H1 (cell line): ENCODE results near the gene C15orf61.

ENCODE experiments used
- CBX5 ChIP-seq: fragments of 300-800, 300-1000 bp; sonication (generic); IDR thresholded peaks from 2 replicates; pipeline ENCODE4 v1.7.1; 2016; ENCODE audit warnings: antibody characterized with exemption, low read length, low read depth
- CBX8 ChIP-seq: fragments of 300-800, 300-1000 bp; sonication (generic); IDR thresholded peaks from 2 replicates; pipeline ENCODE4 v1.7.1; 2016; ENCODE audit warnings: low read depth, low read length, borderline replicate concordance
- CTCF ChIP-seq, 3 experiments: IDR thresholded peaks; 1 replicate in 2 of 3; 2 replicates in 1 of 3; pipeline versions ENCODE4 v1.5.1 to v1.6.1; 2011; ENCODE audit warnings: low read length in 3 of 3, mild to moderate bottlenecking in 3 of 3, inconsistent platforms in 2 of 3, low read depth in 1 of 3, moderate library complexity in 1 of 3; ENCODE audit not compliant: insufficient read depth in 1 of 3; ENCODE audit errors: control extremely low read depth in 1 of 3
- EP300 ChIP-seq, 2 experiments: IDR thresholded peaks; 1 replicate in 1 of 2; 2 replicates in 1 of 2; pipeline ENCODE4 v1.6.1; 2011 to 2012; ENCODE audit warnings: low read depth in 2 of 2, low read length in 2 of 2, mild to moderate bottlenecking in 2 of 2, borderline replicate concordance in 1 of 2, inconsistent platforms in 1 of 2, moderate library complexity in 1 of 2
- EZH2 ChIP-seq: fragments of 200-600 bp; sonication (generic); IDR thresholded peaks from 2 replicates; pipeline ENCODE4 v1.7.1; 2012; ENCODE audit warnings: low read depth, mild to moderate bottlenecking, moderate library complexity, low read length, inconsistent platforms; ENCODE audit not compliant: severe bottlenecking
- GABPA ChIP-seq: IDR thresholded peaks from 2 replicates; pipeline ENCODE4 v1.6.1; 2011; ENCODE audit warnings: mild to moderate bottlenecking, low read length, moderate library complexity, borderline replicate concordance; ENCODE audit not compliant: insufficient read depth
- KDM1A ChIP-seq: fragments of 200-600, 300-600 bp; sonication (generic); IDR thresholded peaks from 2 replicates; pipeline ENCODE4 v1.7.1; 2016; ENCODE audit warnings: mild to moderate bottlenecking, low read length, borderline replicate concordance
- NRF1 ChIP-seq: IDR thresholded peaks from 2 replicates; pipeline ENCODE4 v1.6.1; 2011; ENCODE audit warnings: mild to moderate bottlenecking, low read depth, low read length, improper control_type of control experiment
- POLR2A ChIP-seq, 2 experiments: IDR thresholded peaks; 1 replicate in 1 of 2; 2 replicates in 1 of 2; pipeline ENCODE4 v1.6.1; 2011; ENCODE audit warnings: low read depth in 2 of 2, low read length in 2 of 2, mild to moderate bottlenecking in 2 of 2; ENCODE audit errors: control extremely low read depth in 1 of 2
- RFX5 ChIP-seq: IDR thresholded peaks from 2 replicates; pipeline ENCODE4 v1.6.1; 2011; ENCODE audit warnings: low read depth, low read length, improper control_type of control experiment, borderline replicate concordance
- RNF2 ChIP-seq: fragments of 200-900, 300-1000 bp; sonication (generic); IDR thresholded peaks from 2 replicates; pipeline ENCODE4 v1.7.1; 2016; ENCODE audit warnings: borderline replicate concordance, low read depth, mild to moderate bottlenecking, antibody characterized with exemption, low read length; ENCODE audit not compliant: poor library complexity, severe bottlenecking; ENCODE audit errors: missing control alignments
- SIN3A ChIP-seq, 2 experiments: IDR thresholded peaks in 1 of 2; conservative IDR thresholded peaks in 1 of 2; 2 replicates each; pipeline ENCODE4 v1.6.1; 2011 to 2012; ENCODE audit warnings: low read length in 2 of 2, improper control_type of control experiment in 1 of 2, low read depth in 1 of 2, mild to moderate bottlenecking in 1 of 2
- SRF ChIP-seq: IDR thresholded peaks from 2 replicates; pipeline ENCODE4 v1.6.1; 2011; ENCODE audit warnings: mild to moderate bottlenecking, low read depth, low read length, moderate library complexity
- TCF12 ChIP-seq: IDR thresholded peaks from 2 replicates; pipeline ENCODE4 v1.6.1; 2011; ENCODE audit warnings: low read depth, mild to moderate bottlenecking, low read length

- TF ChIP-seq EZH2: no peak
- TF ChIP-seq SRF: no peak
- no peak for TF ChIP-seq EP300 (IDR thresholded peaks at IDR 0.05; ENCODE audit: borderline replicate concordance in 1 of 2, low read depth in 2 of 2, low read length in 2 of 2)
- no peak for TF ChIP-seq CBX8
- no peak for TF ChIP-seq NRF1
- no peak for TF ChIP-seq CTCF (IDR thresholded peaks at IDR 0.05; ENCODE audit: control extremely low read depth in 1 of 3, insufficient read depth in 1 of 3, low read depth in 1 of 3, low read length in 3 of 3)
- no peak for TF ChIP-seq GABPA
- no peak for TF ChIP-seq RNF2
- no peak for TF ChIP-seq KDM1A
- no peak for TF ChIP-seq TCF12
- TF ChIP-seq SIN3A (conservative IDR thresholded peaks at IDR 0.05 in 1 of 2, IDR thresholded peaks at IDR 0.05 in 1 of 2; ENCODE audit: low read depth in 1 of 2, low read length in 2 of 2): no peak
- TF ChIP-seq POLR2A (IDR thresholded peaks at IDR 0.05; ENCODE audit: control extremely low read depth in 1 of 2, low read depth in 2 of 2, low read length in 2 of 2): no peak
- TF ChIP-seq CBX5: no peak
- TF ChIP-seq RFX5: no peak
These were observed 48.7 kb downstream of the C15orf61 start for GRCh38 chr15:67569668-67570067.
